IgD-negative memory B cell (primary cell): ENCODE results near the gene TBX1. TPM values are rescaled to one million over a fixed set of nuclear protein-coding genes. Genes with fewer than 3 reads are reported as not detected.

Source experiments
- H3K27ac Mint-ChIP-seq, 3 donors: one replicate each; pipeline ENCODE4 v1.8.0; 2020 to 2022; ENCODE audit warnings: mild to moderate bottlenecking in 3 of 3, mixed read lengths in 3 of 3, moderate library complexity in 1 of 3
- H3K27me3 Mint-ChIP-seq: one replicate; pipeline ENCODE4 v1.8.0; 2021; ENCODE audit warnings: mixed read lengths
- H3K36me3 Mint-ChIP-seq: one replicate; pipeline ENCODE4 v1.8.0; 2020; ENCODE audit warnings: mild to moderate bottlenecking, mixed read lengths
- H3K4me1 Mint-ChIP-seq, 3 donors: one replicate each; pipeline ENCODE4 v1.8.0; 2020 to 2022; ENCODE audit warnings: mixed read lengths in 3 of 3, mild to moderate bottlenecking in 1 of 3
- H3K4me3 Mint-ChIP-seq, 4 donors: one replicate each; pipeline ENCODE4 v1.8.0; 2020 to 2022; ENCODE audit warnings: mild to moderate bottlenecking in 4 of 4, mixed read lengths in 4 of 4, moderate library complexity in 3 of 4
- H3K9me3 Mint-ChIP-seq, 3 donors: one replicate each; pipeline ENCODE4 v1.8.0; 2020 to 2021; ENCODE audit warnings: mixed read lengths in 3 of 3, mild to moderate bottlenecking in 1 of 3
- polyA plus RNA-seq: library from polyadenylated mRNA; unstranded; fragments of 300-500 nt; fragmentation: Illumina TruSeq; gene quantifications from one replicate; pipeline ENCODE4 v1.2.3, GENCODE V29; 2021

The TBX1 gene
- polyA plus RNA-seq, 1 donor from 2014 or later, result not detected

DNA sequence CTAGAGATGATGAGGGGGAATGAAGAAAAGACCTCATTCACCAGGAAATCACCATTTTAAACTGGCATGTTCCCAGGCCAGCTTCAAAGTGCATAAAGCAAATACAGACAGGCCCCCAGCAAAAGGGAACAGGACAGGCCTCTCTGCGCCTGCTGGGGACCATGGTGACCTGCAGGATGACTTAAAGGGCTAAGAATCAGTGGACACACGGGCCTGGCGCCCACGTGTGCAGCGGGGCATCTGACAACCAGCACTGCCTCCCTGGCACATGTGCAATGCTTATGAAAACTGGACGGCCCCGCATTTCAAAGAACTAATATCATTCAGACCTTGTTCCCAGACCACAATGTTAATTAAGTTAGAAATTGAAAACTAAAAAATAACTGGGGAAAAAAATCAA lies 35.6 kb downstream of the TBX1 start:
- Mint-ChIP-seq H3K9me3 (peaks cover 6 to 10% (median 9%) of the 10 kb centered on the region in 3 donors), H3K27me3 (no peaks in the 10 kb centered on the region), H3K4me1 (no peaks in the 10 kb centered on the region), H3K27ac (no peak overlapping the region), H3K36me3 (peaks cover 21% of the 10 kb centered on the region), H3K4me3 (peak overlapping the region in 1 of 4 donors; percentile 36)

DNA sequence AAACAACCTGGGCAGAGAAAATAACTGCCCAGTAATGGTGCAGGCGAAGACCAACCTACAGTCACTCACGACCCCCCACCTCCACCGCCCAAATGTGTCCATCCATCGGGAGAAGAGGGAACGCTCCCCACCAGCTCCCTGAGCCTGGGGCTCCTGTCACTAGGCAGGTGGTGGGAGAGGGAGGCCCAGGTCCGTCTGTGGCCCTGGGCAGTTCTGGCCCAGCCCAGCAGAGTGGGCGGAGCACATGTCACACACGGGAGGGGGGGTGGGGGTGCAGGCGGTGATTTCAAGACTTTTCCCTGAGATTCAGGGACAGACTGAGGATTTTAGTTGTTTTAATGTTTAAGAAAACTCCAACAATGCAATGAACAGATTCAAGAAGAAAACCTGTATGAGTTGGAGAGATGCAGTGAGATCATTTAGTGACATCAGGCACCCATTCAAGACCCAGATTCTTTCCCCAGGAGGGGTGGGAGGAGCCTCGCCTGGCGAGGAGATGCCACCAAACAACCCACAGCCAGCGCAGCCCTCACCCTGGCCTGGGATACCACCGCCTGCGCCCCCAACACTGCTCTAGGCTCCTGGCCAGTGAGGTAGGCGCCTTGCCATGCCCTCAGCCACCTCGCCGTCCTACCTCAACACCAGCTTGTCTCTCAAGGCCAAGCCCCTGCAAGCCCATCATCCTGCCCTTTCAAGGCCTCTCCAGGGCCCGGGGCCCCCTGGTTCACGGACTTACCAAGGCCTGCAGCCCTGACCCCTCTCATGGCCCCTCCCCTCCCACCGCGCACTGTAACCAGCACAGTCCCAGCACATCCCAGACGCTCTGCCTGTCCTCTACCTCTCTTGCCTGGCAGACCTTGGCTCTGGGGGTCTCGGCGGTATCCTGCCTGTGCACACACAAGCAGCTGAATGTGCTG lies 36.8 kb downstream of the TBX1 start:
- Mint-ChIP-seq H3K9me3 (peaks cover 3 to 6% (median 4%) of the 10 kb centered on the region in 3 donors), H3K4me3 (no peak overlapping the region), H3K27ac (no peak overlapping the region), H3K36me3 (peaks cover 18% of the 10 kb centered on the region), H3K4me1 (no peaks in the 10 kb centered on the region), H3K27me3 (no peaks in the 10 kb centered on the region)

DNA sequence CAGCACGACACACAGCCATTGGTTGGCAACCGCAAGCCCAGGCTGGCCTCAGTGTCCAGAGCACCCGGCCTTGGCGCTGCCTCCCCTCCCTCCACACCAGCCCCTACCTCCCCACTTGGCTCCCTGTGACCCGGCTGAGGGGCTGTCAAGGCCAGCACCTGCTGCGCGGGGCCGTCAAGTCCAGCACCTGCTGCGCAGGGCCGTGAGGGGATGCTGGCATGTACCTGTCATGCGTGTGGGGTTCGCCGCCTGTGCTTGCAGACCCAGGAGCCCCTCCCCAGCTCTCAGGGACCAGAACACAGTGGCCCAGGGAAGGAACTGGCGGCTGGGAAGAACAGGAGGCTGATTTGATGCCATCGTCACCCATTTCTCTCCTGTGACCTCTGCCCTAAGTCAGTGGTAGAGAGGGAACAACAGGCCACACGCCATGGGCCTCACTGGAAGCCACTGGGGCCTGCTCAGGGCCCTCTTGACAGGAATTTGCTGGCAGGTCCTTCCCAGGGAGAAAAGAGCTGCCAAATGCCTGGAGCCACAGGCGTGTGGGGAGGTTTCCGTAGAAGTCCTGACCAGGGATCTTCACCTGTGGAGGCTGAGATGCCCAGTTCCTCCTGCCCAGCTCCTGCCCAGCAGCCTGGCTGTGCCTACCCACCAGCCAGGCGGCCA lies 37.6 kb downstream of the TBX1 start:
- Mint-ChIP-seq H3K9me3 (peaks cover 3 to 6% (median 4%) of the 10 kb centered on the region in 3 donors), H3K4me1 (no peaks in the 10 kb centered on the region), H3K27me3 (no peaks in the 10 kb centered on the region), H3K4me3 (no peak overlapping the region), H3K27ac (no peak overlapping the region), H3K36me3 (peaks cover 18% of the 10 kb centered on the region)

DNA sequence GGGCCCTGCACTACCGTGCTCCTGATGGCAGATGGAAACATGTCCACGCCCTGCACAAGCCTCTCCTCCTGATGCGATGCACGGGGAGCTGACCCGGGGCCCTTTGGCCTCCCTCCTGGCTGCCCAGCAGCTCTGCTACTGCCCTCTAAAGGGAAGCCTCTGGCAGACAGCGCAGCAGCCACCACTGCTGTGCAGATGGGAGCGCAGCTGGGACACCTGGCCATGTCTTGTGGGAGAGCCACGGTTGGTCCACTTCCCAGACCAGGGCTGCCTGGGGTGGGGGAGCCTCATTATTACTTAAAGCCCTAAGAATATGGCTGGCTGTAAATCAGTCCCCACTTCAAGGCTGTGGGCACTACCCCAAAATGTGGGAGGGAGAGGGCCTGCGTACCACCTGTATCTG lies 38.3 kb downstream of the TBX1 start:
- H3K36me3 Mint-ChIP-seq, result peaks cover 14% of the 10 kb centered on the region
- H3K4me3 Mint-ChIP-seq, result no peak overlapping the region
- H3K4me1 Mint-ChIP-seq, result no peaks in the 10 kb centered on the region
- no peaks in the 10 kb centered on the region for H3K27me3 Mint-ChIP-seq
- H3K27ac Mint-ChIP-seq, result no peak overlapping the region
- peaks cover 0 to 4% (median 0%) of the 10 kb centered on the region in 3 donors for H3K9me3 Mint-ChIP-seq

DNA sequence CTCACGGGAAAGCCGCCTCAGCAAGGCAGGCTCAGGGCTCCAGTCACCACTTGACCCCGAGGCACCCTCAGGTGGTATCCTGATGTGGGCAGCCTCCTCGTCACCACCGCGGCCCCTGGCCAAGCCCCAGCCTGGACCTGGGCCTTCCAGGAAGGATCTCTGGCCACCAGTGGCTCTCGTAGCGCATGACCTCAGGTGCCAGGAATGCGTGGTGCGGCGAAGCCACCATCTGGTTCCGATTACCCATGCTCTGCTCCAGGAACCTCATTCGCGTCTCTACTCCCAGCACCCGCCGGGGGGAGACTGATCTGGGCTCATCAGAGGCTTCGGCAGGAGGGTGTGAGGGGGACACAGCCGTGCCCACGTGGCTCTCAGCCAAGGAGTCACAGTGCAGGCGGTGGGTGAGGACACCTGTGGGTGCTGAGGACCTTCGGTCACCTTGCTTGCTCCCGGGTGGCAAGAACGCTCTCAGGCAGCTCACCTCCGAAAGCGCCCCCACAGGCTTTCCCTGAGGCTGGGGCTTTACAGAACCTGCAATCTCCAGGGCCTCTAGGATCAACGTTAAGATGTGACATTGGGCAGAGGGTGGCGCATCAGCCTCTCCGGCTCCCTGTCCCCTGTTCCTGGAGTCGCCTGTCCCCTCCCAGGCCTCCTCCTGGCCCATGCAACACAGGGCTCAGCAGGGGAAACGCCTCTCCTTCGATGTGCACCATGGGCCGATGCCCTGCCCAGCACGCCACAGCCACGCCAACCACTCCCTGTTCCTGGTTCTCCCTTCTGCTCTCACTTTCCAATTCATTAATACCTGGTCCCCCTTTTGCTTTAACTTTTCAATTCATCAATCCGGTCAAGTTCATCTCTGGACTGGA lies 39.0 kb downstream of the TBX1 start:
- Mint-ChIP-seq H3K4me3 (no peak overlapping the region), H3K9me3 (no peaks in the 10 kb centered on the region), H3K27me3 (no peaks in the 10 kb centered on the region), H3K27ac (no peak overlapping the region), H3K4me1 (no peaks in the 10 kb centered on the region), H3K36me3 (peaks cover 10% of the 10 kb centered on the region)

DNA sequence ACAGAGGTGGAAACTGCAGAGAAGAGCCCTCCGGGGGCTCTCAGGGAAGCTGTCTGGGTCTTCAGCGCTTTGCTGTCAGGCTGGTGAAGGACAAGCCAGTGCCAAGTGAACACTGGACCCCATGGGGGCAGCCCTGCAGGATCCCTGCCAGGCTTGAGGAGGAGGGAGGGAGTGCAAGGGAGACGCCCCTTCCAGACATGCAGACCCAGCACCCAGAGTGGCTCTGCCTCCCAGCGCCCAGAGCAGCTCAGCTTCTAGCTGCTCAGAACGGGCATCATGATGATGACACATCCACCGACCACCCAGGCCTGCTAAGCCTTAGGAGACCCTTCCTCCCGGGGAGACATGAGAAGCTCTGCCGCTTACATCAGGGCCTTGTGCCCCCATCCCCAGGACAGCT lies 39.7 kb downstream of the TBX1 start:
- no peaks in the 10 kb centered on the region for H3K27me3 Mint-ChIP-seq
- no peak overlapping the region for H3K4me3 Mint-ChIP-seq
- no peaks in the 10 kb centered on the region for H3K9me3 Mint-ChIP-seq
- H3K4me1 Mint-ChIP-seq, result no peaks in the 10 kb centered on the region
- peaks cover 10% of the 10 kb centered on the region for H3K36me3 Mint-ChIP-seq
- H3K27ac Mint-ChIP-seq, result no peak overlapping the region

DNA sequence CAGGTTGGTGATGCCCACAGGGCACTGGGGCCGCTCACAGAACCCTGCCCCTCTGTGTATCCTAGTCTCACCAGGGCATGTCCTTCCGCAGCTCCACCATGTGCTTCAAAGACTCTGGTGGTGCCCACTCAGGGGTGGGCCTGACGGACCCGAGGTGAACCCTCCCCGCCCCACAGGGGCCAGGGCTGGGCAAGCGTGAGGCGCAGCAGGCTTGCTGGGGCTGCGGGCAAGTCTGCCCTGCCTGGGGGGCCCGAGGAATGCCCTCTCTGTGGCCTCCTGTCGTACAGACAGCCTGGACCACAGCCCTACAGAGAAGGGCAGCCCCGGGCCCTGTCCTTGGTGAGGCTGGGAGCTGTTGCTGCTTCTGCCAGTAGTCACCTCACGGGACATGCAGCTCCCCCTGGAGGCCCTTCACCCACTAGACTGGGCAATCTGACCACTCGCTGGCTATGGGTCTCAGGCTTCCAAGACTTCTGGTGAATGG lies 40.2 kb downstream of the TBX1 start:
- Mint-ChIP-seq H3K9me3 (no peaks in the 10 kb centered on the region), H3K27ac (no peak overlapping the region), H3K27me3 (no peaks in the 10 kb centered on the region), H3K36me3 (peaks cover 10% of the 10 kb centered on the region), H3K4me3 (no peak overlapping the region), H3K4me1 (no peaks in the 10 kb centered on the region)

DNA sequence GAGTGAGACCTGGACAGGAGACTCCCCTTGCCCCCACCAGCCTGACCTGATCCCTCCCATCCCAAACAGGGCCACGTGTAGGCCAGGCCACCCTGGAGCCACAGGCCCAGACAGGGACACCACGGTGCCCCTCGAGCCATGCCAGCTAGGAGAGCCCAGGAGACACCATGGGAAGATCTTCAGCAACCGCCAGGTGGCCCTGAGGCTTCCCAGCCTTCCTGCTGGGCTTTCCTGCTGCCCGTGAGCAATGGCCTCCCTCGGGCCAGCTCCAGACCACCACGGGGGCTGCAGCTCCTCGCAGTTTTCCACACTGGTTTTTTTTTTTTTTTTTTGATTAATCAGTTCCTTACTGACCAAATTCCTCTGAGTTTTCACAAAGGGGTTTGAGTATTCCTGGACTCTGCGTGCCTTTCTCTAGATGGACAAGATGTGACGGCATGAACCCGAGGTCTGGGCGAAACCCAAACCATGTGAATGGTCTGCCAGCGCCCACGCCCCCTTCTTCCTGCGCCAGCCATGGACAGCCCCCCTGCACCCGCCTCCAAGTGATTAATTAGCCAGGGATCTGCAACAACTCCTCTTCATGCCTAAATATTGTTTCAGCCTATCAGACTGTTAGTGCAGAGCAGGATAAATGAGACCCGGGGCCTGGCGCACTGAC lies 40.9 kb downstream of the TBX1 start:
- H3K27me3 Mint-ChIP-seq, result no peaks in the 10 kb centered on the region
- H3K9me3 Mint-ChIP-seq, result no peaks in the 10 kb centered on the region
- H3K27ac Mint-ChIP-seq, result no peak overlapping the region
- H3K4me1 Mint-ChIP-seq, result no peaks in the 10 kb centered on the region
- H3K36me3 Mint-ChIP-seq, result peaks cover 10% of the 10 kb centered on the region
- no peak overlapping the region for H3K4me3 Mint-ChIP-seq

DNA sequence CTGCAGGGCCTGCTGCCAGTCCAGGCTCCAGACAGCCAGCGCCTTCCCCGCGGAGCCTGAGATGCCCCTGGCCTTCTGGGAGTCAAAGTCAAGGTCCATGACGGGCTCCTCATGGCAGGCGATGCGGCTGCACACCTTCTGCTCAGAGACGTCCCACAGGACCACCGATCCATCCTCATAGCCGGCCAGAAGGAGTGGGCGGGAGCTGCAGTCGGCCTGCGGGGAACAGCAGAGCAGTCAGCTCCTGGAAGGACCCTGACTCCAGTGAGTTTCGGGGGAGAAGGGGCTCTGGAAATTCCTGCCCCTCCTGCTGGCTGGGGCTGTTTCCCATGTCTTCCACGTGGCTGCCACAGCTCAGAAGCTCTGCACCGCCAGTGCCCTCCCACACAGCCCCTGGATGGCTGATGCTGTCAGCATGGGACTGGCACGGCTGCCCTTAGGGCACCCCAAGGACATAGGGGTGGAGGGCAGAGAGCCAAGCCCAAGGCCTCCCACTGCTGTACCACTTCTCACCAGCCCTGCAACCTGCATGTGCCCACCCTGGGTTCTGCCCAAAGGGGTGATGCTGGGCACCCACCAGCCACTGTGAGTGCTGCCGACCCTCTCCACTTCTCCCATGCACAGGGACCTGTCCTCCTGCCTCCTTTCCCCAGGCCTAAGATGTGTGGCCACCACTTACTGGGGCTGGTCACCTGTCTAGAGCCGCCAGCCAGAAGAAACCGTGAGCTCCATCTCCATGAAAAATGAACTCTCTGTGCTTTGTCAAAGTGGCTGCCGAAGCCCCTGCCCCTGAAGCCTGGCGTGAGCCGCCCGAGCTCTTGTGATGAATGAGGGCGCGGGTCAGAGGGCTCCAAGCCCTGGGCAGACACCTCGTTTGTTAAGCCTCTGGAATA lies 41.7 kb downstream of the TBX1 start:
- Mint-ChIP-seq H3K9me3 (no peaks in the 10 kb centered on the region), H3K27me3 (no peaks in the 10 kb centered on the region), H3K27ac (peak overlapping the region in 1 of 3 donors; percentile 41), H3K36me3 (peaks cover 8% of the 10 kb centered on the region), H3K4me1 (no peaks in the 10 kb centered on the region), H3K4me3 (no peak overlapping the region)

DNA sequence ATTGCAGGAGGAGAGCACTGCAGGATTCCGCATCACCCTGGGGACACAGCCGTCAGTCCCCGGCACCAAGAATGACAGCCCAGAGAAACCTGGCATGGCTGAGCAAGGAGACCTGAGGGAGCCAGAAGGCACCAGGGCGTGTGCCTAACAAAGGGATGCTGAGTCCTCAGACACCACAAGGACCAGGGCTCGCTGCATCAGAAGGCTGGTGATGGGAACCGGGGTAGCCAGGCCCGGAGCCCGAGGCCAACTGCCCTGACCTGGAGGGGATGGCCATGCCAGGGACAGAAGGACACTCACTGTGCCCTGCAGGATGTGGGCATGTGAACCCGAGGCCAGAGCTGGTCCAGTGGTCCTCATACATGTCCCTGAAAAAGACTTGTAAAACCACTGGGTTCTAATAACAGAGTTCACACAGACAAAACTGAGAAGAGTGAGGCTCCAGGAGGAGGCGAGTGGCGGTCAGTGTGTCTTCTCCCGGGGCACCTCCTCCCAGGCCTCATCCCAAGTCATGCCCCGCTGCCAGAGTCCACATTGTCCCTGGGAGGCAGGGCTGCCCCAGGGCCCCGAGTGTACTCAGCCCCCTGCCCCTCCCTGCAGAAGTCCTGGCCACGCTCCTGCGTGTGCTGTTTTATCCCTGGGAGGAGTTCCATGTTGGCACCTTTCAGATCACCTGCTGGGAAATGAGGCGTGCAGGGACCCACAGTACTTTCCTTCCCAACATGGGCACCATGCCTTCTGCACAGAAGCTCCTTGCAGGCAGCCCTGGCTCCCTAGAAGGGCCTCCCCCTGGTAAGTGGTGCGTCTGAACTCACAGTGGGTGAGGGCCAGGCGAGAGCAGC lies 42.5 kb downstream of the TBX1 start:
- H3K27me3 Mint-ChIP-seq, result no peaks in the 10 kb centered on the region
- no peaks in the 10 kb centered on the region for H3K4me1 Mint-ChIP-seq
- no peaks in the 10 kb centered on the region for H3K9me3 Mint-ChIP-seq
- peaks cover 8% of the 10 kb centered on the region for H3K36me3 Mint-ChIP-seq
- no peak overlapping the region for H3K4me3 Mint-ChIP-seq
- peak overlapping the region in 1 of 3 donors; percentile 41 for H3K27ac Mint-ChIP-seq

DNA sequence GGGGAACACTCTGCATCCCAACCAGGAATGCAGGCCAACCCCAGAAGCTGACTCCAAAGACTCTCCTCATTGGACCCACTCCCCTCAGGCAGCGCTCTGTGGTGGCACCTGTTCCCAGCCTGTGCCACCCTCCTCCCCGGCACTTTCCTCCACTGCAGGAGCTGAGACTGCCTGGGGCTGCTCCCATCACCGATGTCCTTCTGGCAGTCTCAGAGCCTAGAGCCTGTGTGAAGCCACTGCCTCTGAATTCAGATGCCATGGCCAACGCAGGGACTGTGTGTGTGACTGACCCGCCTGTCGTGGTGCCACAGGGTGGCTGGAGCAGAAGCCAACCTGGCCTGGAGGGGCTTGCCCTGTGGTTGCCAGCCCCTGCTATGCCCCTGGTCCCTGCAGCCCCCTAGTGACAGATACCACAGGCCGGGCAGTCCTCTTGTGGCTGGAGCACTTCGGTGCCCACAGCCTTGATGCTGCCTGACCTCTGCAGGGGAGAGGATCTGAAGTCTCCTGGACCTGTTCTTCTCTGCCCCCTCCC lies 43.2 kb downstream of the TBX1 start:
- no peaks in the 10 kb centered on the region for H3K4me1 Mint-ChIP-seq
- no peaks in the 10 kb centered on the region for H3K27me3 Mint-ChIP-seq
- H3K4me3 Mint-ChIP-seq, result no peak overlapping the region
- H3K27ac Mint-ChIP-seq, result no peak overlapping the region
- H3K36me3 Mint-ChIP-seq, result peaks cover 8% of the 10 kb centered on the region
- no peaks in the 10 kb centered on the region for H3K9me3 Mint-ChIP-seq

DNA sequence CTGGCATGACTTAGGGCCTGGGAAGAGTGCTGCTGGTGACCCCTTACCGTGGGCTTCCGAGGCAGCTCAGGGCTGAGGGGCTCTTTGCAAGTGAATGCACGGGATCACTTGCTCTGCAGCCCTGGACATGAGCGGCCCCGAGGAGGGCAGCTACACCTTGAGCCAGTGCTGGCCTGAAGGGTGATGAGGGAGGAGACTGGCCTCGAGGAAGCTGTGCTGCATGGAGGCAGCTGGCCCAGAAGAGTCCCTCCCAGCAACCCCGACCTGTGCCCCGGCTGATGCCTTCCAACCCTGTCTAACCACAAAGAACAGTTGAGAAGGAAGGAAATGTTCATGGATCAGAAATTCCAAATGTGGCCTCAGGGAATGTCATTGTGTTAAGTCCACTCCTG lies 45.2 kb downstream of the TBX1 start:
- no peaks in the 10 kb centered on the region for H3K9me3 Mint-ChIP-seq
- H3K27ac Mint-ChIP-seq, result no peak overlapping the region
- H3K4me1 Mint-ChIP-seq, result no peaks in the 10 kb centered on the region
- no peak overlapping the region for H3K4me3 Mint-ChIP-seq
- H3K27me3 Mint-ChIP-seq, result no peaks in the 10 kb centered on the region
- peaks cover 6% of the 10 kb centered on the region for H3K36me3 Mint-ChIP-seq
